Placental pericyte (primary cell): ENCODE results near the gene USP36. TPM values are rescaled to one million over a fixed set of nuclear protein-coding genes. Genes with fewer than 3 reads are reported as not detected.

ENCODE experiments used
- total RNA-seq: library from RNA; depleted of rRNA; stranded (reverse); fragments of >200 nt; gene quantifications from 2 replicates; pipeline ENCODE4 v1.2.3, GENCODE V29; 2012

The USP36 gene
- 43.5 and 49.0 TPM in 2 replicates for total RNA-seq

DNA sequence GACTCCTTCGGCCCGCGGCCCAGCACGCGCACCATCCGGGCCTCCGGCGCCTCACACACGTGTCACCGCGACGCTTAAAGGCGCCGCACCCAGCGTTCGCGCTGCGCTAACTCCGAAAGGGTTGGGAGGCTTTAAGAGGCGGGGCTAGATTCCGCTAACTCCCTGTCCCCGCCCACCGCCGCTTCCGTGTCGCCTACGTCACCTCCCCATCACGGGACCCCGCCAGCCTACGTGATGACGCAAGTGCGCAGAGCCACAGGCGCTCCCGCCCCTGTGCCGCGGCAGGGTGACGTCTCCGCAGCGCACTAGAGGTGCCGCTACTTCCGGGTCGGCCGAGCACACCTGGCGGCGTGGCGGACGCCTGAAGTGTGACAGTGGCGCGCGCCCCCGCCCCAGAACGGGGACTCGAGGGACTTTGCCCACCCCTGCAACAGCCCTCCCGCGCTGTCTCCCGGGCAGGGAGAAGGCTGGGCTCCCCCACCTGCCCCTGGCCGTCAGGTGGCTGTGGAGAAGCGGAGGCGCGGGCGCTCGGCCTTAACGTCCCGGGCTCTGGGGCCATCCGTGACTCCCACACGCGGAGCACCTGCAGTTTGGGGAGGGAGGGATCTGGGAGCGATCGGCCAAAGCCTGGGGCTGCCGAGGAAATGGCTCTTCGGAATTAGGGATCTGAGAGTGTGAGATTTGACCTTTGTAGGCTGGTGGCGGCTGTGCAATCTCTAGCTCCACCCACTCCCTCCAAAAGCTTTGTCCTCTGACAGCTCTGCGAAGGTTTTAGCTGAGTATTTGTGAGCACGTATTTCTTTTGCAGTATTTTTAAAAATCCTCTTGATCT, at the start of gene USP36:
USP36 (minus strand) TSS at position 35 of the 832 bp plus-strand sequence. CDS start 4,451 bp downstream, outside the sequence.

DNA sequence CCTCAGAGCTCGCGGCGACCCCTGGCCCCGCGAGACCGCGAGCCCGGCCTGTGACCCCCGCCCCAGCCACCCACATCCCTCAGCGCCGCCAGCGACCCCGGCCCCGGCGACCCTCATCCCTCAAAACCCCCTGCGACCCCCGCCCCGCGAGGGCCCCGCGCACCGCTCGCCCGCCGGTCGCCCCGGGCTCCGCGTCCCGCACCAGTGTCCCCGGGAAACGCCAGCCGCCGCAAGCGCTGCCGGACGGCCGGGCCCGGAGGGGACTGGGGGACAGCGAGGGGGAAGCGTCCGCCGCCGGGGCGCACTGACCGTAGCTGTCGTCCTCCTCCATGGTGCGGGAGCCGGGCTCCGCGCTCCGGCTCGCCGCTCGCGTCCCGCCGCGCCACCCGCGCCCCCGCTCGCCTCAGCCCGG, 58.7 kb downstream of the USP36 start, which contains the start of gene CYTH1:
CYTH1 (minus strand) TSS at position 381 of the 412 bp plus-strand sequence; CDS start at position 331, 50 bp downstream.

Other genes starting within 250 kb of the USP36 start
- 14.2 and 18.6 TPM in 2 replicates for gene CYTH1, start 58.5 kb downstream of the USP36 start, total RNA-seq
- 2.0 and 3.0 TPM in 2 replicates for gene CEP295NL, start 62.4 kb upstream of the USP36 start, total RNA-seq
- gene TIMP2, start 84.6 kb upstream of the USP36 start, total RNA-seq = 131 and 164 TPM in 2 replicates
- gene LGALS3BP, start 139.1 kb upstream of the USP36 start, total RNA-seq = 285 and 680 TPM in 2 replicates
- gene CANT1, start 168.9 kb upstream of the USP36 start, total RNA-seq = 105 and 137 TPM in 2 replicates
- gene C1QTNF1, start 183.4 kb upstream of the USP36 start, total RNA-seq = 80.6 and 220 TPM in 2 replicates
- 10.9 and 12.9 TPM in 2 replicates for gene ENGASE, start 234.0 kb upstream of the USP36 start, total RNA-seq